HepG2 (cell line): ENCODE data around the gene TTLL1. TPM values are rescaled to one million over a fixed set of nuclear protein-coding genes. Genes with fewer than 3 reads are reported as not detected.
A peak's percentile ranks its signal among the peaks of the same experiment; 100 is the strongest.

ENCODE experiments used
- CCDC6 ChIP-seq: sonication (generic); formaldehyde crosslinking; IDR thresholded peaks from 2 replicates; pipeline ENCODE4 v1.8.1; 2022; ENCODE audit warnings: mild to moderate bottlenecking, missing genetic modification reagents, moderate library complexity
- HCFC1 ChIP-seq: fragments of 150-350 bp; IDR thresholded peaks from 2 replicates; pipeline ENCODE4 v1.6.1; 2014; ENCODE audit warnings: low read depth, low read length
- HOXA3 ChIP-seq: sonication (generic); formaldehyde crosslinking; IDR thresholded peaks from 2 replicates; pipeline ENCODE4 v1.5.0; 2020; ENCODE audit warnings: missing genetic modification reagents
- HOXA9 ChIP-seq: sonication (generic); formaldehyde crosslinking; IDR thresholded peaks from 2 replicates; pipeline ENCODE4 v1.8.1; 2022; ENCODE audit warnings: missing genetic modification reagents, mild to moderate bottlenecking, moderate library complexity, borderline replicate concordance
- IKZF5 ChIP-seq: IDR thresholded peaks from 2 replicates; pipeline ENCODE4 v1.6.1; 2018; ENCODE audit warnings: missing genetic modification reagents, mild to moderate bottlenecking, missing compliant biosample characterization
- JUN ChIP-seq: sonication (generic); formaldehyde crosslinking; IDR thresholded peaks from 2 replicates; pipeline ENCODE4 v1.4.0; 2020; ENCODE audit warnings: mild to moderate bottlenecking, missing genetic modification reagents
- MEIS1 ChIP-seq: sonication (generic); formaldehyde crosslinking; IDR thresholded peaks from 2 replicates; pipeline ENCODE4 v1.9.0; 2021; ENCODE audit warnings: mild to moderate bottlenecking, missing genetic modification reagents, moderate library complexity, borderline replicate concordance
- POLR2G ChIP-seq: fragments of 200-400 bp; formaldehyde crosslinking; IDR thresholded peaks from 2 replicates; pipeline ENCODE4 v1.6.1; 2018; ENCODE audit warnings: mild to moderate bottlenecking, low read depth, low read length, moderate library complexity
- THYN1 ChIP-seq: sonication (generic); formaldehyde crosslinking; IDR thresholded peaks from 2 replicates; pipeline ENCODE4 v1.8.1; 2023; ENCODE audit warnings: low read depth, mild to moderate bottlenecking, moderate library complexity, missing genetic modification reagents, borderline replicate concordance
- TP53 ChIP-seq: sonication (generic); formaldehyde crosslinking; conservative IDR thresholded peaks from 2 replicates; pipeline ENCODE4 v1.4.0; 2020; ENCODE audit warnings: missing genetic modification reagents
- ZBTB2 ChIP-seq: sonication (generic); formaldehyde crosslinking; IDR thresholded peaks from 2 replicates; pipeline ENCODE4 v1.8.0; 2022; ENCODE audit warnings: low read depth, missing genetic modification reagents
- ZBTB7B ChIP-seq: sonication (generic); formaldehyde crosslinking; IDR thresholded peaks from 2 replicates; pipeline ENCODE4 v1.4.0; 2020; ENCODE audit warnings: missing genetic modification reagents
- ZNF556 ChIP-seq: sonication (generic); formaldehyde crosslinking; IDR thresholded peaks from 2 replicates; pipeline ENCODE4 v1.4.0; 2020; ENCODE audit warnings: mild to moderate bottlenecking, missing genetic modification reagents, borderline replicate concordance
- ZNF784 ChIP-seq: sonication (generic); formaldehyde crosslinking; IDR thresholded peaks from 2 replicates; pipeline ENCODE4 v1.5.1; 2020; ENCODE audit warnings: missing genetic modification reagents, mild to moderate bottlenecking, borderline replicate concordance
- ZNF800 ChIP-seq: sonication (generic); formaldehyde crosslinking; IDR thresholded peaks from 2 replicates; pipeline ENCODE4 v1.4.0; 2020; ENCODE audit warnings: missing genetic modification reagents
- ZNF879 ChIP-seq: sonication (generic); formaldehyde crosslinking; IDR thresholded peaks from 2 replicates; pipeline ENCODE4 v1.8.1; 2023; ENCODE audit warnings: missing genetic modification reagents
- polyA plus RNA-seq, 8 experiments: library from polyadenylated mRNA; depleted of rRNA in 3 of 8; stranded (reverse) in 7 of 8; unstranded in 1 of 8; fragments of >200 nt; fragmentation: Illumina TruSeq in 4 of 8; extraction: Trizol in 4 of 8; gene quantifications; 2 replicates each; pipeline versions ENCODE4 v1.2.1 to v1.2.3, GENCODE V29; 2011 to 2016; ENCODE audit warnings: low read depth in 4 of 8, missing spikeins in 1 of 8, mixed read lengths in 1 of 8; ENCODE audit not compliant: insufficient read depth in 1 of 8
- total RNA-seq, 5 experiments: library from RNA; depleted of rRNA; stranded (reverse); fragments of >200 nt; fragmentation: Illumina TruSeq; extraction: Trizol; gene quantifications; 2 replicates each; pipeline ENCODE4 v1.2.3, GENCODE V29; 2016; ENCODE audit warnings: low read depth in 1 of 5
- TF ChIP-seq, protein P1 (sequence below): IDR thresholded peaks from 2 replicates; pipeline ENCODE4 v1.6.1; 2016; ENCODE audit warnings: low read depth, missing genetic modification reagents, missing compliant biosample characterization
- TF ChIP-seq, protein P2 (sequence below): sonication (generic); formaldehyde crosslinking; IDR thresholded peaks from 2 replicates; pipeline ENCODE4 v1.8.1; 2023; ENCODE audit warnings: mild to moderate bottlenecking, inconsistent platforms, moderate library complexity, missing genetic modification reagents, borderline replicate concordance

The TTLL1 gene
- total and polyA plus RNA-seq, 2 of the 13 experiments (the other 11 are each of a cell fraction or from before 2014, with no cell fraction given), result 1.6 to 5.3 TPM

DNA sequence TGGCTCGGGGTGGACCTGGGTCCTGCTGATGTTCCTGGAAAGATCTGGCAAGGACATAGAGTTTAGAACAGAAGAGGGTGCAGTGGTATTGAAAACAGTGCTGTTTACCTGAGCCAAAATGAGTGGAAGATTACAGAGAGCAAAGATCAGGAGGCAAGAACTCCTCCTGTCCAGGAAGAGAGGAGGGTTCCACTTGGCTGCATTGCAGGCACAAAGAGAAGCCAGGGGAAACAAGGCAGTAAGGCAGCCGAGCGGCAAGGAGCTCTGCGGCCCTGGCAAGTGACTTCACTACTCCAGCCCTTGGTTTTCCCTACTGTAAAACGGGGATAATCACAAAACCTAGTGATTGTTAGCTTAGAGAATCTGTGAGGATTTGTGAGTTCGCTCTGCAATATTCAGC is 70.6 kb downstream of the TTLL1 start (continued):
- TF ChIP-seq IKZF5 (CRISPR knock-in tag) (peak; percentile 85), HOXA3 (CRISPR knock-in tag) (peak; percentile 73), ZNF800 (CRISPR knock-in tag) (peak; percentile 67; the same call in 1 of the 2 replicates), ZBTB2 (CRISPR knock-in tag) (no peak), HOXA9 (CRISPR knock-in tag) (no peak), ZBTB7B (CRISPR knock-in tag) (peak; percentile 83; the same call in 1 of the 2 replicates), CCDC6 (no peak), ZNF784 (CRISPR knock-in tag) (no peak), ZNF556 (CRISPR knock-in tag) (peak; percentile 40; the same call in 1 of the 2 replicates), ZNF879 (CRISPR knock-in tag) (no peak), HCFC1 (no peak), JUN (no peak), TP53 (CRISPR knock-in tag) (no peak), POLR2G (peak; percentile 87), MEIS1 (CRISPR knock-in tag) (peak; percentile 68; the same call in 1 of the 2 replicates), THYN1 (CRISPR knock-in tag) (no peak)
- TF ChIP-seq, protein P1, sequence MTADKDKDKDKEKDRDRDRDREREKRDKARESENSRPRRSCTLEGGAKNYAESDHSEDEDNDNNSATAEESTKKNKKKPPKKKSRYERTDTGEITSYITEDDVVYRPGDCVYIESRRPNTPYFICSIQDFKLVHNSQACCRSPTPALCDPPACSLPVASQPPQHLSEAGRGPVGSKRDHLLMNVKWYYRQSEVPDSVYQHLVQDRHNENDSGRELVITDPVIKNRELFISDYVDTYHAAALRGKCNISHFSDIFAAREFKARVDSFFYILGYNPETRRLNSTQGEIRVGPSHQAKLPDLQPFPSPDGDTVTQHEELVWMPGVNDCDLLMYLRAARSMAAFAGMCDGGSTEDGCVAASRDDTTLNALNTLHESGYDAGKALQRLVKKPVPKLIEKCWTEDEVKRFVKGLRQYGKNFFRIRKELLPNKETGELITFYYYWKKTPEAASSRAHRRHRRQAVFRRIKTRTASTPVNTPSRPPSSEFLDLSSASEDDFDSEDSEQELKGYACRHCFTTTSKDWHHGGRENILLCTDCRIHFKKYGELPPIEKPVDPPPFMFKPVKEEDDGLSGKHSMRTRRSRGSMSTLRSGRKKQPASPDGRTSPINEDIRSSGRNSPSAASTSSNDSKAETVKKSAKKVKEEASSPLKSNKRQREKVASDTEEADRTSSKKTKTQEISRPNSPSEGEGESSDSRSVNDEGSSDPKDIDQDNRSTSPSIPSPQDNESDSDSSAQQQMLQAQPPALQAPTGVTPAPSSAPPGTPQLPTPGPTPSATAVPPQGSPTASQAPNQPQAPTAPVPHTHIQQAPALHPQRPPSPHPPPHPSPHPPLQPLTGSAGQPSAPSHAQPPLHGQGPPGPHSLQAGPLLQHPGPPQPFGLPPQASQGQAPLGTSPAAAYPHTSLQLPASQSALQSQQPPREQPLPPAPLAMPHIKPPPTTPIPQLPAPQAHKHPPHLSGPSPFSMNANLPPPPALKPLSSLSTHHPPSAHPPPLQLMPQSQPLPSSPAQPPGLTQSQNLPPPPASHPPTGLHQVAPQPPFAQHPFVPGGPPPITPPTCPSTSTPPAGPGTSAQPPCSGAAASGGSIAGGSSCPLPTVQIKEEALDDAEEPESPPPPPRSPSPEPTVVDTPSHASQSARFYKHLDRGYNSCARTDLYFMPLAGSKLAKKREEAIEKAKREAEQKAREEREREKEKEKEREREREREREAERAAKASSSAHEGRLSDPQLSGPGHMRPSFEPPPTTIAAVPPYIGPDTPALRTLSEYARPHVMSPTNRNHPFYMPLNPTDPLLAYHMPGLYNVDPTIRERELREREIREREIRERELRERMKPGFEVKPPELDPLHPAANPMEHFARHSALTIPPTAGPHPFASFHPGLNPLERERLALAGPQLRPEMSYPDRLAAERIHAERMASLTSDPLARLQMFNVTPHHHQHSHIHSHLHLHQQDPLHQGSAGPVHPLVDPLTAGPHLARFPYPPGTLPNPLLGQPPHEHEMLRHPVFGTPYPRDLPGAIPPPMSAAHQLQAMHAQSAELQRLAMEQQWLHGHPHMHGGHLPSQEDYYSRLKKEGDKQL (CRISPR knock-in tag), result 0 out of 2 replicates have a peak, but pooled peaks have one; percentile 13
- TF ChIP-seq, protein P2, sequence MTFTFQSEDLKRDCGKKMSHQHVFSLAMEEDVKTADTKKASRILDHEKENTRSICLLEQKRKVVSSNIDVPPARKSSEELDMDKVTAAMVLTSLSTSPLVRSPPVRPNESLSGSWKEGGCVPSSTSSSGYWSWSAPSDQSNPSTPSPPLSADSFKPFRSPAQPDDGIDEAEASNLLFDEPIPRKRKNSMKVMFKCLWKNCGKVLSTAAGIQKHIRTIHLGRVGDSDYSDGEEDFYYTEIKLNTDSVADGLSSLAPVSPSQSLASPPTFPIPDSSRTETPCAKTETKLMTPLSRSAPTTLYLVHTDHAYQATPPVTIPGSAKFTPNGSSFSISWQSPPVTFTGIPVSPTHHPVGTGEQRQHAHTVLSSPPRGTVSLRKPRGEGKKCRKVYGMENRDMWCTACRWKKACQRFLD (CRISPR knock-in tag), result no peak
